Measurements from ENCODE around the gene DYRK3. TPM values are rescaled to one million over a fixed set of nuclear protein-coding genes. Genes with fewer than 3 reads are reported as not detected.
A peak's percentile ranks its signal among the peaks of the same experiment; 100 is the strongest.

The DYRK3 gene
- total RNA-seq, 1 donor from 2014 or later, result 26.6 TPM

DNA sequence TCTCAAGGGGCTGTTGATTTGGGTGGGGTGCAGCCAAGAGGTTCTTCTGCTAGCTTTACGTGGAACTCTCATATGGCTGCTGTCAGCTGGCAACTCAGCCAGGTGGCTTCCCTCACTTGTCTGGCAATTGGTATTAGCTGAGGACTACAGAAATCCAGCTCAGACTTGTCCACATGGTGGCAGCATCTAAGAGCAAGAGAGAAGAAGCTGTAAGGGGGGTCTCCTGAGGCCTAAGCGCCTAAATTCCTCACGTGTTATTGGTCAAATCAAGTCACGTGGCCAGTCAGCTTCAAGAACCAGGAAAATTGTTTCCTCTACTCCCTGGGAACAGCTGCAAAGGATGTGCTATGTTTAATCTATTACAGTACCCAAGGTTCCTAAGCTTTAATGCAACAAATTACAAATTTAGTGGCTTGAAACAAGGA lies 4.2 kb upstream of the DYRK3 start:
- Histone ChIP-seq H3K9me3 (replicated peaks) (no peaks in the 10 kb centered on the region), H3K27ac (replicated peaks) (peak overlapping the region; percentile 62), H3K4me1 (peaks cover 34% of the 10 kb centered on the region), H3K27me3 (ENCODE audit: low read depth) (no peaks in the 10 kb centered on the region), H3K4me3 (no peak overlapping the region), H3K36me3 (no peaks in the 10 kb centered on the region)
- DNase-seq, result peak; percentile 62
- intact Hi-C loops (cut with micrococcal nuclease), result loop anchor here (10.0 kb wide), 1 partner anchor 284 kb away; no protein-coding TSS in a partner anchor
- TF ChIP-seq, protein P1, sequence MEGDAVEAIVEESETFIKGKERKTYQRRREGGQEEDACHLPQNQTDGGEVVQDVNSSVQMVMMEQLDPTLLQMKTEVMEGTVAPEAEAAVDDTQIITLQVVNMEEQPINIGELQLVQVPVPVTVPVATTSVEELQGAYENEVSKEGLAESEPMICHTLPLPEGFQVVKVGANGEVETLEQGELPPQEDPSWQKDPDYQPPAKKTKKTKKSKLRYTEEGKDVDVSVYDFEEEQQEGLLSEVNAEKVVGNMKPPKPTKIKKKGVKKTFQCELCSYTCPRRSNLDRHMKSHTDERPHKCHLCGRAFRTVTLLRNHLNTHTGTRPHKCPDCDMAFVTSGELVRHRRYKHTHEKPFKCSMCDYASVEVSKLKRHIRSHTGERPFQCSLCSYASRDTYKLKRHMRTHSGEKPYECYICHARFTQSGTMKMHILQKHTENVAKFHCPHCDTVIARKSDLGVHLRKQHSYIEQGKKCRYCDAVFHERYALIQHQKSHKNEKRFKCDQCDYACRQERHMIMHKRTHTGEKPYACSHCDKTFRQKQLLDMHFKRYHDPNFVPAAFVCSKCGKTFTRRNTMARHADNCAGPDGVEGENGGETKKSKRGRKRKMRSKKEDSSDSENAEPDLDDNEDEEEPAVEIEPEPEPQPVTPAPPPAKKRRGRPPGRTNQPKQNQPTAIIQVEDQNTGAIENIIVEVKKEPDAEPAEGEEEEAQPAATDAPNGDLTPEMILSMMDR (IDR thresholded peaks at IDR 0.05; ENCODE audit: borderline replicate concordance), result peak; percentile 78

DNA sequence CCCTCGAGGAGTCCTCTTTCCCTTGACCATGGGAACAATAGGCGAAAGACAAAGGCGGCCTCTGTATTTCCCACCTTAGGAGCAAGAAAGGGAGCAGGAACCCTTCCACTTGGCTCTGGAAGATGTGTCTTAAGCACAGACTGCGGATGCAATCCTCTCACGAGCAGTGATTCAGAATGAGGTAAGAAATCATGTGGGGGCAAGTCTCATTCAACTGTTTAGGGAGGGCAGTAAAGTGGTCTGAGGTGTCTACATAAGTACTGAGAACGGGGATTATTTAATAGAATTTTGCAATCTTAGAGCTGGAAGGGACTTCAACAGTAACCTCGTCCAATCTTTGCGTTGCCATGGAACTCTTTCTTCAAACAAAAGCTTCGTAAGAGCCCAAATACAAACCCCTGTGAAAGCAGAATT lies 1.6 kb upstream of the DYRK3 start:
- no peak for DNase-seq
- no peak overlapping the region for H3K4me3 ChIP-seq

DNA sequence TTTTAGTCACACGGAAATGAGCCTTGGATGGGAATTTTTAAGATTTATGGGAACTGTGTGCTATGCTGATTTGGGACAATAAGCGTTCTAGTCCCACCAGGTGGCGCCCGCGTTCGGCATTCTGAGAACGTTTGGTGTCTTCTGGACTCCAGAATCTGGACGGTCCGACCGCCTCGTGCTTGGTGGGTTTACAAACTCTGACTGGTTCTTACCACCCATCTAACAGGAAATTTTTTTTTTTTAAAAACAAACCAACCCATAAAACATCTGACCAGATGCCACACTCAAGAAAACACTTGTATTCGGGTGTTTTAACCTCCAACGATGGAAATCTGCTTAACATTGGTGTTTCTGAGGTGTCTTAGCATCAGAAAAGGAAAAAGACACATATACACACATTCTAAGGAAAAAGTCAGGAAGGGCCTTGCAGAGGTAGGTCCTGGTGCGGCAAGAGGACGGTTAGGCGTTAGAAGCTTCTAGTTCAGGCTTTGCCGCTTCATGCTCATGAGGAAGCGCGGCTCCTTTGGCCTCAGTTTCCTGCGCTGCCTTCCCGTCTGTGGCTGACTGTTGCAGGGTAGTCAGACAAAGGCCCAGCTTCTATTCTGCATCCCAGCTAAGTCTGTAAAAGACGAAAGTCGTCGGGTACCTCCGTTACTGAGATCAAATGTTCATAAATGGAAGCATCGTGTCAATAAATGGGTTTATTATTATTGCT lies 814 bp upstream of the DYRK3 start:
- Histone ChIP-seq H3K27ac (replicated peaks) (peak overlapping the region; percentile 91), H3K9me3 (replicated peaks) (no peaks in the 10 kb centered on the region), H3K27me3 (ENCODE audit: low read depth) (no peaks in the 10 kb centered on the region), H3K36me3 (peaks cover 5% of the 10 kb centered on the region), H3K4me1 (peaks cover 61% of the 10 kb centered on the region), H3K4me3 (peak overlapping the region; percentile 98)
- DNase-seq, result peak; percentile 94
- intact Hi-C loops (cut with micrococcal nuclease), result loop anchor here (10.0 kb wide), 1 partner anchor 280 kb away; no protein-coding TSS in a partner anchor
- TF ChIP-seq, protein P1 (IDR thresholded peaks at IDR 0.05; ENCODE audit: borderline replicate concordance), result peak; percentile 87

More for the DNA sequence above, 1.6 kb upstream of the DYRK3 start:
- no peaks in the 10 kb centered on the region for H3K36me3 ChIP-seq
- intact Hi-C loops (cut with micrococcal nuclease), result loop anchor here (2.0 to 10.0 kb wide), 2 partner anchors 31 to 281 kb away; no protein-coding TSS in a partner anchor
- TF ChIP-seq, protein P1 (IDR thresholded peaks at IDR 0.05; ENCODE audit: borderline replicate concordance), result no peak
- H3K4me1 ChIP-seq, result peaks cover 60% of the 10 kb centered on the region
- H3K27ac ChIP-seq (replicated peaks), result no peak overlapping the region
- H3K27me3 ChIP-seq (ENCODE audit: low read depth), result no peaks in the 10 kb centered on the region
- no peaks in the 10 kb centered on the region for H3K9me3 ChIP-seq (replicated peaks)

DNA sequence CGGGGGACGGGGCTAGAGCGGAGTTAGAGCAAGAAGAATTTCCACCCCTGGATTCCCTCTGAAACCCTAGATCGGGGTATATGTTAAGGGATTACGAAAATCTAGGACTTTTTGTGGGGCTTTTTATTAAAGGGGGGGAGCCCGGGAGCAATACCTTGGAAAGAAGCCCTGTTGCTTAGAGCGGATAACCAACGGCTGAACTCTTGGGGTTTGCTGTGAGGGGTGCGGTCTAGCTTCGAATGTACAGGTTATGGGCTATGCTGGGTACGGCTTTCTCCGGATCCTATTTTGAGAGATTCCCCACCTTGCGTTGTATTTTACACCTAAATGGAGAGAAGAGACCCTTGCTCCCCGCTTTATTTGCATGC lies 626 bp downstream of the DYRK3 start:
- DNase-seq, result no peak
- Histone ChIP-seq H3K27me3 (ENCODE audit: low read depth) (no peaks in the 10 kb centered on the region), H3K36me3 (peaks cover 19% of the 10 kb centered on the region), H3K4me3 (peak overlapping the region; percentile 98), H3K4me1 (peaks cover 58% of the 10 kb centered on the region), H3K27ac (replicated peaks) (peak overlapping the region; percentile 91), H3K9me3 (replicated peaks) (no peaks in the 10 kb centered on the region)
- TF ChIP-seq, protein P1 (IDR thresholded peaks at IDR 0.05; ENCODE audit: borderline replicate concordance), result no peak
- intact Hi-C loops (cut with micrococcal nuclease), result loop anchor here (10.0 kb wide), 1 partner anchor 279 kb away; no protein-coding TSS in a partner anchor

DNA sequence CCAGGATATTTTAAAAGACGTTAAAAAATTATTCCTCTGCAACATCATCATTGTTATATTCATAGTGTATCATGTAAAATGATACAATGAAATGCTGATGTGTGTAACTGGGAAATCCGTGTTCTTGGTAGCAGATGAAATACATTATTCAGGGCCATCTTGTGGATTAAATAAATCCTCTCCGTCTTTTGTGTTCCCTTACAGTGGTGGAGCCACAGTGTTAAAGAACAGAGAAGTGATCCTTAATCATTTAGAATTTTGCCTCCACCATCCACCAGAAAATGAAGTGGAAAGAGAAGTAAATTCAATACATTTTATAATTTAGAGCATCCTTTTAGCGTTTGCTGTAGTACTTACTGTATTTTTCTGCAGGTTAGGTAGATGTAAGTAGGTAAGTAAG lies 1.3 kb downstream of the DYRK3 start:
- DNase-seq, result no peak
- peak overlapping the region; percentile 91 for H3K27ac ChIP-seq (replicated peaks)
- H3K27me3 ChIP-seq (ENCODE audit: low read depth), result no peaks in the 10 kb centered on the region
- H3K4me3 ChIP-seq, result peak overlapping the region; percentile 98
- H3K36me3 ChIP-seq, result peaks cover 21% of the 10 kb centered on the region
- H3K4me1 ChIP-seq, result peaks cover 51% of the 10 kb centered on the region
- TF ChIP-seq, protein P1 (IDR thresholded peaks at IDR 0.05; ENCODE audit: borderline replicate concordance), result no peak
- no peaks in the 10 kb centered on the region for H3K9me3 ChIP-seq (replicated peaks)
- intact Hi-C loops (cut with micrococcal nuclease), result loop anchor here (10.0 kb wide), 1 partner anchor 278 kb away; no protein-coding TSS in a partner anchor
